COLO829 (cell line): Measurements from ENCODE around the gene MOK.

Experiments
- DNase-seq: peaks from one replicate; pipeline ENCODE4 v3.0.0; 2012; ENCODE audit warnings: low spot score

MOK gene

DNA sequence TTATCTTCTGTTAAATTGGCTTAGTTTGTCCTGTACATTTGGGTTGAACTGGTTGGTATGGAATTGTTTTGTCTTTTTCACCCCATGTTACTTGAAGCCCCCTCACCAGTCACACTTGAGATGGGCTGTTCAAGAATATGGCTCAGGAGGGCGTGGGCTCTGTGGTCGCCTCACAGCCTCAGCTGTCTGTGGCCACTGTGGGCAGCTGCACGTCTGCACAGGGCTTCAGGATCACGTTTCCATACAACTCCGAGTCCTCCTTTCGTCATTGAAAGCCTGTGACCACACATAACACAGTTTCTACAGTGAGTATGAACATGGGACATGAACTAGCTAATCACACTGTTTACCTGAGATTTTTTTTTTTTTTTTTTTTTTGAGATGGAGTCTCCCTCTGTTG, 81.3 kb downstream of the MOK start:
- no peak for DNase-seq

DNA sequence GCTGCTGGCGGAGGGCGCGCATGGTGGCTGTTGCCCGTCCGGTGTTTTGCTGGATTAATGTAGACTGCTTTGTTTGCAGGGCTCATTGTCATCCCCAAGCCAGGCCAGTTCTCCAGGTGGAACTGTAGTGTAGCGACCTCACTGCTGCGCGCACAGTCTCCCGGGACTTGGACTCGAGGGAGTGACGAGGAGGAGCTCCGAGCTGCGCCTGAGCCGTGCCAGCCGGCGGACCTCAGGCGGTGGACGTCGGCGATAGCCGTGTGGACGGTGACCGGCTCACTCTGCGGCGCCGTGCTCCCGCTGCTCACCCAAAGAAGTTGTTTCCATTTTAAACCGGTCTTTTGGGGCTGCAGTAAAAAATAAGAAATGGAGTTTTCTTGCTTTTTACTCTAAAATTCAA, 82.2 kb downstream of the MOK start:
- DNase-seq: no peak

DNA sequence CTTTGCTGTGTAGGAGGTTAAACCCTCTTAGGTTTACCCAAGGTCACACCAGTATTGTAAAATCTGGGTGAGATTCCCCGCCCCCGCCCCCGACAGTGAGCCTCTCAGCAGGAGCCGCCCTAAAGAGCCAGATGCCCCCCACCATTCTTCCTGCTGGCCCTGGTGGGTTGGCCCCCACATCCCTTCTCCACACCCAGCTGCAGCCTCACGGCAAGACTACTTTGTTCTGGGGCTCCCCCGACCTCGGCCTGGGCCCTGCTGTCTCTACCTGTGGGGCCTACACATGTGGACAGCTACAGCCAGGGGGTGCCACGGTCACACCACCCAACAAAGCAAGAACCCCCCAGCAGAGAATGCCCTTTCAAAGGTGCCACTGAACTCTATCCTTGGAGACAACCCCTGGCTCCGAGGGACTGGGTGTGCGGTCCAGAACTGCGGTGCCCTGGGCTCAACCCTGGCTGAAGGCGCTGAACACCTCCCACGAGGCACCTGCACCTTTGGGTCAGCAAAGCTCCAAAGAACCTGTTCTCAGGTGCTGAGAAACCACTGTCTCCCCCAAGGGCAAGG, 82.9 kb downstream of the MOK start:
- no peak for DNase-seq

DNA sequence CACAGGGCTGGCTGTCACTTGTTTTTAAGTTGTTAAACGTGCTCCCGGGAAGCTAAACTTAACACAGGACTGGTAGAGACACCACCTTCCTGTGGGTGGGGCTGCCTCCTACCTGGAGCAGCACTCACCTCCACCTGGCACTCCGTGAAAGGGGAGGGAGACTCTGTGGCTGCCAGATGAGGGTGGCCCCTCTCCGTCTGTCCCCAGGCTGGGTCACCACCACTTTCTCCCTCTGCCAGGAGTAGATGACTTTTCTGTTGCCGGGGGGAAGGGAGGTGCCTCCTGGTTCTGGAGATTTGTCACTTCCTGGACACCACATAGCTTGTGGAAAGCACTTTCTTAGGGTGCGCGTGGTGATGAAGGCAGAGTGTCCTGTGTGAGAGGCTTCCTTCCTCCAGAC, 83.9 kb downstream of the MOK start:
- no peak for DNase-seq

DNA sequence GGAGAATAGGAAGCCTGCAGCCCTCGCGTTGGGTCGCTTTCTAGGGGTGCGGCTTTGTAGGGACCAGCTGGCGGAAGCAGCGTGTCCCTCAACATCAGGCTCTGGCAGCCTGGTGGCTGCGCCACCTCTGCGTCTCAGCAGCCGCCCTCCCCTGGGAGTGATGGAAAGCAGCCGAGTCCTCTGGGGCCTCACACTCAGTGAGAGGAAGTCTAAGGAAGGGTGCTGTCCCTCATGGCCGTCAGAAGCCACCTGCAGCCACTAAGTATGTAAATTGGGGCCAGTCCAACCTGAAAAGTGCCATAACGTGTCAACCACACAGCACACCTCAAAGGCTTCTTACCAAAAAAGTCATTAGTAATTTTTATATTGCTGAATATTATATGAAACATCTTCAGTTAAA, 84.9 kb downstream of the MOK start:
- DNase-seq: no peak

DNA sequence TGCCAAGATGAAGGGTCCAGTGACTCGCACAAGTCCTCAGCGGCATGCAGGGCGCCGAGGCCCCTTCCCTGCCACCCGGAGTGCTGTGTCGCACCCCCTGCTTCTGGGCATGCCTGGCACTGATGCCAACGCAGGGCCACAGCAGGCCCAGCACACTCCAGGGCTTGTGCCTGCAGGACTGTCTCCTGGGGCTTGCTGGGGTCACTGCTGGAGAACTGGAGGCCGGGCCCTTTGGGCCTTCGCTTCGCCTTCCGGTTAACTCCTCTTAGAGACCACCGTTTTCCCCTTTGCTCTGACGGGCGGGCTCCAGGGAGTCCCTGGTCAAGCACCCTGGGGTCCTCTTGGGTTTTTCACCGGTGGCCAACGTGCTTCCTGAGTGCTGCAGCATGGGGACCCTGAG, 85.6 kb downstream of the MOK start:
- no peak for DNase-seq

DNA sequence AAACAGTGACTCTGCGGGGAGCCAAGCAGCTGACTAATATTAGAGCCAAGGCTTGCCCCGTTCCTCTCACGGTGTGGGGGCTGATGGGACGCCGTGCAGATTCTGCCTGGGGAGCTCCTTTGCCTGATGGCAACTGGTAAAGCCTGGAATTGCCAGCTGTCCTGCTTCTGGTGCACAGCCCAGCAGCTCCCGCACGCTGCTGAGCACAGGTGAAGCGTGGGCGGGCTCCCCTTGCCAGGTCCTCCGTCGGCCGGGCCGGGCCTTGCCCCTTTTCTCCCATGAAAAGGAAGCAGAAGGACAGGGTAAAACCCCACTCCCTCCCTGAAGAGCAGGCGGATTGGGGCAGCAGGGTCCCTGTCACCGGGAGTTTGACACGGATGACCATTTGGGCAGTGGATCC, 86.3 kb downstream of the MOK start:
- DNase-seq: no peak

DNA sequence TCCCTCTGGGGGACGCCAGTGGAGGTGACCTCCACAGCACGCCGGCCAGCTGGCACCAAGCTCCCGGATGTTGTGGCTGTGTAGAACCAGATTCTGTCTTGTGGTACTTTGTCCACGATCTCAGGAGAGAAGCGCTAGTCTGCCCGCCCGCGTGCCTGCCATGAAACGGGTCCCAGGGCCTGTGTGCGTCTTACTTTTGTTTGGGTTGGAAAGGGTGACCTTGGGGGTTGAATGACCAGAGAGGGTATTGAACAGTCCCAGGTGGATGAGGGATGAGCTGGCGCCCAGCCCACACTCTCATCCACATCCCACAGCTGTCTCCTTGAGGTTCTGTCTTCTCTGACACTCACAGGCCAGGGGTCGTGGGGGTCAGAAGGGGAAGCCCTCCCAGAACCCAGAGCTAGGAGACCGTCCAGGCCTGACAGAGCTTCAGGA, 87.0 kb downstream of the MOK start:
- DNase-seq: no peak

DNA sequence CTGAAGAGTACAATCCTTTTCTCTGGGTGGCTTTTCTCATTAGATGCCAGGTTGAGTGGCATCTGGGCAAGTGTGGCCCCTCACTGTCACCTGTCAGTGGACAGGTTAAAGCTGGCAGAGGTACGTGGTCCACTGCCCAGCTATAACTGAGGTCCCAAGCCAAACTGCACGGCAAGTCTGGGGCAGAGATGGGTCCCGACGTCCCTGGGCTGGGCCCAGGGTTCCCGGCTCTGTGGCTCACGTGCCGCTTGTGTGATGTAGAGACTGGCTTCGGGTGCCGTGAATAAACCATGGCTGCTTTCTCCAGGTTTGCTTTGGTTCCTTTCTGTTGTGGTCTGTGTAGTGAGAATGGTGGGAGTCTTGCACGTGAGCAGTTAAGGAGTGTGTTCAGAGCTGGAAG, 87.6 kb downstream of the MOK start:
- DNase-seq: no peak

DNA sequence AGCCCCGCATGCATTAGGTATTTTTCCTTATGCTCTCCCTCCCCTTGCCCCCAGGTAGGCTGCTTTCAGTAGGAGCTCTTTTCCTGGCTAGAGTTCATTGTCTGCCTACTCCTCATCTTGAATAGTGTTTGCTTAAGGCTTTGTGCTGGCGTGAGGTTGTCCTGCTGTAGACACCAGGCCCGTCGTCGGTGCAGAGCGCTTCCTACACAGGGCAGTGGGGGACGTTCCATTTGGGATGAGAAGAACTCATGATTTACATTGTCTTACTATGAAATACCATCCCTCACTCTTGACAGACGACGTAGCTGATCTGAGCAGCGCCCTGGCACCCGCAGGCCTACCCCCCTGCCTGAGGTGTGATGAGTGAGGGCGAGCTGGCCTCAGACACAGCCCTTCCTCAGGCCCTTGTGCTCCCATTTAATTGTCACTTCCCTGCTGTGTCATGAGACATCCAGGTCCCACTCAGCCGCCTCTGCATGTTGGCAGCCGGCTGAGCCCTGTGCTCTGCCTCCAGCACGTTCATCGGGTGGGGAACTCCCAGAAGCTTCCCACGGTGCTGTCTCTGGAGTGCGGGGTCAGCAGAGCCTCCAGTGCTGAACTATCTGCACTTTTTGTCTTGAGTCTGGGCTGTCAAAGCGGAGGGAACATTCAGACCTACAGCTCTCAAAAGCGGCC, 89.3 kb downstream of the MOK start:
- DNase-seq: no peak

DNA sequence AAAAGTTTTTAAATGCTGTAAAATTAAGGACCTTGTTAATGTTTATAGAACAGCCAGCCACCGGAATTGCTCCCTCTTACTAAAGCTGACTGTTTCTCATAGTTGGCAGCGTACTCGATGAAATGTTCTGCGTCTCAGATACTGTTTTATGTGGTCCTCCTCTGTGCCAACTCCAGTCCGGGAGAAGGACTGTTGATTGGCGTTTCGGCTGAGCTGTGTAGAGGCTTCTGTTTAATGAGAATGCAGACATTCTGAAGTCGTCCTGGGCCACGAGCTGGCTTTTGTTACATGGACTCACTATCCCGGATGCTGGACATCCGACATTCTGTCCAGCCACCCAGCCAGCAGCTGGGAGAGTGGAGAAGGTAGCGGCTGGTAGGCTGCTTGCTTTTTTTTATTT, 89.9 kb downstream of the MOK start:
- DNase-seq: no peak

DNA sequence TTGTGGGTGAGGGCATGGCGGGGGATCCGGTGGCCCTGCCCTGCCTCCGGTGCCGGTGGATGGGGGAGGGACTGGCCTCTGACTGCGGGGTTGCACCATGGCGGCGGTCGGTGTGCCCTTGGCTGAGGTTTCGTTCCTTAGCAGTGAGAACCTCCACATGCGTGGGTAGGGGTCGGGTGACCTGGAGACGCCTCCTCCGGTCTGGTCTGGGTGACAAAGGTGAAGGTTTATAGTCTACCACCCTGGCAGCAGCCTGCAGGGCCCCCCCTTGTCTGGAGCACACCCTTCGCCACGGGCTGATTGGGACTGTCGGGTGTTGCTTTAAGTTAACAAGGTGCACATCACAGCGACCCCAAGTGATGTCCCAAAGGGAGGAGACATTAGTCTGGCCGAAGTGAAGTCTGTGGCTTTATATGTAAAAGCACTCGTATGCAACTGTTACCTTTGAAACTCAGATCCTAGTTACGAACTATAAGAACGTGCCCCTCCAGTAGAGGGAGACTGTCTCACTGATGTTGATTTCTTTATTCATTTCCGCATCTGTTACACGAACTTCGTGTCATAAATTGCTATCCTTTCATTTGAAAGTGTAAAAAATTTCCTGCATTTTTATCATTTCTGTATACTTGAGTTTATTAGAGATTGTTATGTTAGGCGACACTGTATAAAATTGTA, 90.8 kb downstream of the MOK start:
- DNase-seq: no peak

DNA sequence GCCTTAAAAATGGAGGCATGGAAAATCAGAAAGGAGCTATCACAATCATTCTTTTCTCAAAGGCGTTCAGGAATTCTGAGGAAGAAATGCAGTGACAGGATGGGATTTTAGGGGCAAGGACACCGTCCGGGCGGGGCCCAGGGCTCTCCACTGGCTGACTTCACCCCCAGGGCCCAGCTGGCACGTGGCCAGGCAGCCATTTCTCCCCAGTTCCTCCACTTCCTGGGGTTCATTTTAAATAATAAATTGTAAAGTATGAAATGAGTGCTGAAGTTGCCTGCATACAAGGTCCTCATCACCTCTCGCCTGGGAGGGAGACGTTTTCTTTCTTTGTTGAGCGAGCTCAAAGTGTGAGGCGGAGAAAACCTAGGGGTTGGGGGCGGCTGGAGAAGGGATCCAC, 91.5 kb downstream of the MOK start:
- DNase-seq: no peak

DNA sequence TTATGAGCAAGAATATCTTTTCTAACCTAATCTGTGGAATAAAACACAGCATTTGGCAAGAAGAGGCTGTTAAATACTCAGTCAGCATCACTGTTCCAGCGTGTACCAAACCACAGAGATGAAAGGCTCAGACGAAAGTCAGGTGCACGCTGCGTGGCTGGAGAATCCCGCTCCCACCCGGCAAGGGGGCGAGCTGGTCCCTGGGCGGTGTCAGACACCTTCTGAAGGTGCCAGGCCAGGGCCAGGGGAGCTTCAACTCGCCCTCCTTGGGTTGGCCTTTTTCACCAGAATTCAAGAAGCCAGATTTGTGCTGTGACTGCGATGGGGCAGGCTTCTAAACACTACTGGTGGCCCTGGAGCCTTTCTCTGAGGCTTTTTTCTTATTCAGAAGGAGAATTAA, 92.1 kb downstream of the MOK start:
- DNase-seq: no peak

DNA sequence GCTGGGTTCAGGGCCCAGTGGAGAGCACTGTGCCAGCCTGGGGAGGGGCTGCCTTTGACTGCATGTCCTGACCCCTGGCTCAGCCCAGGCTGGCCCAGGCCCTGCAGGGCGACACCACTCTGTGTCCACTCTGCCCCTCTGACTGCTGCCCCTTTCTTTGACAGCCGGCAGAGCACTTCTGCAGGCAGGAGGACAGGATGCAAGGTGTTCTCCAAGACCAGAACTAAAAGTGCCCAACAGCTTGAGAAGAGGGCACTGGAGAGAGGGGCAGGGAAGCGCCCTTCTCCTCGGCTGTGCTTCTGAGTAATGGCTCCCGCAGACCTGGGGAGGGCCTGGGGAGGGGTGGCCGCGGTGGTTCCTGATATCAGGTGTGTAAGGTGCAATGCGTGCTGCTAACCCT, 92.6 kb downstream of the MOK start:
- DNase-seq: no peak

DNA sequence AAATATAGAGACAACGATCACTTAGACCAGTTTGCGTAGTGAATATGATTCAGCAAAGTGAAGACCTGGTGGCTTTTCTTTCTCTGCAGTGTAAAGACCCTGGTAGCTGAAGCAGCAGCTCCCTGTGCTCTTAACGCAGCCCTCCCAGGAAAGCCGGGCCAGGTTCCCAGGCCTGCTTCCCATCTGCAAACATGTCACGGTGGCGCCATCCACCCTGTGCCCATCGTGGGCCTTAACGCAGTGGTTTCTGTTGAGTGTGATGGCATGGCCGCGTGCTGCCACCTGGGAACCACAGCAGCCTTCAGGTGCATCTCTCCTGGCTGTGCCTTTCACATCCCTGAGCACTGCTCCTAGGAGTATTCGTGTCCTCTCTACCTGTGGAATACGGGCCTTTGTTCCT, 93.7 kb downstream of the MOK start:
- no peak for DNase-seq

DNA sequence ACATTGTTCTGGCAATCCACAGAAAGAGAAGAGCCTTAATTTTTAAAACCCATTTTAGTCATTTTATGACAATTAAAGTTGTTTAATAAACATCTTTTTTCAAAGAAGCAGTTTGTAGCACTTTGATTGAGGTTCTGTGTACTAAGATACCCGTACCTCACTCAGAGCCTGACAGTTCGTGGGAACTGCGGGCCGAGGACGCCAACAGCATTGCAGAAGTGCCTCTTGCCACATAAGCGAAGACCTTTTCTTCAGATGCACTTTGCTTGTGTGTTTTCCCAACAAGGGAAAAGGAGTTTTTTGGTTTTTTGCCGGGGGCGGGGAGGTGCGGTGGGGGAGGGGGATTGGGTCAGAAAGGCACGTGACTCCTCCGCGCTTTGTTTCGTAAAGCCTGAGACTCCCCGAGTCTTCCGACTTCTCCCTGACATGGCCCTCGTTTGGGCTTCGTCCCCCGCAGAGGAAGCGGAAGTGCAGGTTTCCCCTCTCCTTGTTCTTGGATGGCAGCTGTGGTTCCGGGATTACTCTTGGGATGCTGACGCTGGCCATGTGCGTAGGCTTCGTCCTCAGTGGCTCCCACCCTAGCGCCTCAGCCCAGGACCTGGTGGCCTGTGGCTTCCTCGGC, 94.4 kb downstream of the MOK start:
- DNase-seq: no peak

DNA sequence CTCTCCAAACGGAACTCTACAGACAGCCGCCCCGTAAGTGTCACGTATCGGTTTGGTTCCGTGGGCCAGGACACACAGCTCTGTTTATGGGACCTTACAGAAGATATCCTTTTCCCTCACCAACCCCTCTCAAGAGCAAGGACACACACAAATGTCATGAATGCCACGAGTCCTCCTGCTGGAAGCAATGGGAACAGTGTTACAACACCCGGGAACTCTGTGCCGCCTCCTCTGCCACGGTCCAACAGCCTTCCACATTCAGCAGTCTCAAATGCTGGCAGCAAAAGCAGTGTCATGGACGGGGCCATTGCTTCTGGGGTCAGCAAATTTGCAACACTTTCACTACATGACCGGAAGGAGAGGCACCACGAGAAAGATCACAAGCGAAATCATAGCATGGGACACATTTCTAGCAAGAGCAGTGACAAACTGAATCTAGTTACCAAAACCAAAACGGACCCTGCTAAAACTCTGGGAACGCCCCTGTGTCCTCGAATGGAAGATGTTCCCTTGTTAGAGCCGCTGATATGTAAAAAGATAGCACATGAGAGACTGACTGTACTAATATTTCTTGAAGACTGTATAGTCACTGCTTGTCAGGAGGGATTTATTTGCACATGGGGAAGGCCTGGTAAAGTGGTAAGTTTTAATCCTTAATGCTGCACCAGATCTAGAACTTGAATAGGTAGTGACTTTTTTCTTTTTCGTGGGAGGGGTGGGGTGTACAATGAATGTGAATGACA, 95.6 kb downstream of the MOK start:
- no peak for DNase-seq

DNA sequence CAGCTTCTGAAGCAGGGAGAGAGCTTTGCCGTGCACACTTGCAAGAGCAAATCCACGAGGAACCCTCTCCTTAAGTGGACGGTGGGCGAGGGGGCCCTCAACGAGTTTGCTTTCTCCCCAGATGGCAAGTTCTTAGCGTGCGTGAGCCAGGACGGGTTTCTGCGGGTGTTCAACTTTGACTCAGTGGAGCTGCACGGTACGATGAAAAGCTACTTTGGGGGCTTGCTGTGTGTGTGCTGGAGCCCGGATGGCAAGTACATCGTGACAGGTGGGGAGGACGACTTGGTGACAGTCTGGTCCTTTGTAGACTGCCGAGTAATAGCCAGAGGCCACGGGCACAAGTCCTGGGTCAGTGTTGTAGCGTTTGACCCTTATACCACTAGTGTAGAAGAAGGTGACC, 96.2 kb downstream of the MOK start:
- no peak for DNase-seq

DNA sequence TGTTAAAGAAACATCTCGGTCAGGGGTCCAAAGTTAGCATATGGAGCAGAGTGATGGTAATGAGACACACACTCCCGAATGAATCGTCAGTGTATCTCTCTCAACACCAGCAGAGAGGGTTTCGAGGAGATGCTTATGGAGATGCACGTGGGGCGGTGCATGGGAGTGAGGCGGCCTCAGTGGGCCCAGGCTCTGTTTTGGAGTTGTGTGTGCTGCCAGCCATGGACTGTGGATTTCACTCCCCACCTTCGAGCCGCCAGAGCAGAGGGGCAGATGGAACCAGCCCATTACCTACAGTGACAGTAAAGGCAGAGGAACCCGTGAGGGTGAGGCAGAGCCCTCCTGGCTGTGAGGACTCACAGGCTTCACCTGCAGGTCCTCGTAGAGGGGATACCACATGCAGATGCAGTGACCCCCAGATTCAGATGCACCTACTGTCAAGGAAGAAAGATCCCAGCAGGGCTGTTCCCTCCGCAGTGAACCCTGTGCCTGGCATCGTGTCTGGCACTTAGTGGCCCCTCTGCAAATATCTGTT, 97.1 kb downstream of the MOK start:
- DNase-seq: no peak

DNA sequence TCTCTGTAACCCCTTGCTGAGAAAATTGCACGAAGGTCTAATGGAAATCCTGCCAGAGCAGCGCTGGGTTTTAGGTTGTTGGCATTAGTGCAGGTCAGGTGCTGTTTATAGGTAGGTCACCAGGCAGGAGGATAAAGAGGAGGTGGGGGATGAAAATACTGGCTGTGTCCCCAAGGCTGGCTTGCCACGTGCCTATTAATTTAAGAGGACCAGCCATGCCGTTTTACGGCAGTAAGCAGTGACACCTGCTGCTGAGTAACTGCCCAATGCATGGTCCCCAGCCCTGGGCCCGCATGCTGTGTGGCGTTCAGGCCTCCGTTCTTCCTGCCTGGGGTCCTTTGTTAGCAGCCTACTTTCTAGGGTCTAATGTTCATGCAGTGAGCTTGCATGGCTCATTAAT, 98.0 kb downstream of the MOK start:
- no peak for DNase-seq

DNA sequence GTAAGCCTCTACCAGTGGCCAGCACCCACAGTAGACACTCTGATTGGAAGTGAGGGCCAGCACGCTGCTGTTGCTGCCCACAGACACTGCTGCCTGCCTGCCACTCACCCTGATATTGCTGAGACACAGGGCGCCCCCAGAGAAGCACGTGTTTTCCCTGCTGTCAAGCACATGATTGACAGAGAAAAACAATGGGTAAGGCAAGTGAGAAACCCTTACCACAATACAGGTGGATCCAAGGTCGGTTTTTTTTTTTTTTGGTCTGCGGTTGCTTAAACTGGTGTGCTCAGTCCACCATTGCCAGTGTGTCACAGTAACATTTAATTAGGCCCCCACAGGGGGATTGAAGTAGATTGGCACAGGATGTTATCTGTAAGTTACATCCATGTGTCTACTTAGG, 99.4 kb downstream of the MOK start:
- DNase-seq: no peak
